Kidney capillary endothelial cell (primary cell): ENCODE measurements around the gene KCND3.

Source experiments
- DNase-seq: peaks from one replicate; pipeline ENCODE4 v3.0.0-alpha.2; 2018; ENCODE audit warnings: low spot score

Gene KCND3

GRCh38 chr1:111778066-111778465 lies 211.4 kb downstream of the KCND3 start:
- DNase-seq: no peak

- DNase-seq: no peak
Measured at GRCh38 chr1:111777301-111777700, 212.2 kb downstream of the KCND3 start.

GRCh38 chr1:111776861-111777260 lies 212.6 kb downstream of the KCND3 start:
- no peak for DNase-seq

- no peak for DNase-seq
Measured at GRCh38 chr1:111776391-111776790, 213.1 kb downstream of the KCND3 start.

GRCh38 chr1:111775966-111776365 lies 213.5 kb downstream of the KCND3 start:
- no peak for DNase-seq

GRCh38 chr1:111770916-111771315 lies 218.6 kb downstream of the KCND3 start:
- DNase-seq: no peak

- peak; percentile 71 for DNase-seq
Measured at GRCh38 chr1:111769517-111770146, 219.8 kb downstream of the KCND3 start.

GRCh38 chr1:111768625-111769024 lies 220.8 kb downstream of the KCND3 start:
- DNase-seq: no peak

GRCh38 chr1:111768023-111768422 lies 221.4 kb downstream of the KCND3 start:
- DNase-seq: no peak

- no peak for DNase-seq
Measured at GRCh38 chr1:111762332-111762731, 227.1 kb downstream of the KCND3 start.

- DNase-seq: no peak
Measured at GRCh38 chr1:111761717-111762116, 227.8 kb downstream of the KCND3 start.

GRCh38 chr1:111758373-111758772 lies 231.1 kb downstream of the KCND3 start:
- DNase-seq: no peak

- DNase-seq: no peak
Measured at GRCh38 chr1:111756124-111756513, 233.3 kb downstream of the KCND3 start.

- peak; percentile 92 for DNase-seq
Measured at GRCh38 chr1:111755331-111756123, 233.9 kb downstream of the KCND3 start, which contains the start of gene DDX20. Gene DDX20 (plus strand): TSS chr1:111755901. CDS start chr1:111755925, 24 bp downstream.

GRCh38 chr1:111754984-111755330 lies 234.5 kb downstream of the KCND3 start:
- DNase-seq: peak; percentile 62

GRCh38 chr1:111751906-111752575 lies 237.4 kb downstream of the KCND3 start:
- DNase-seq: no peak

GRCh38 chr1:111750856-111751255 lies 238.6 kb downstream of the KCND3 start:
- no peak for DNase-seq

- DNase-seq: no peak
Measured at GRCh38 chr1:111749628-111750027, 239.8 kb downstream of the KCND3 start.

- DNase-seq: no peak
Measured at GRCh38 chr1:111747947-111748346, 241.5 kb downstream of the KCND3 start.

GRCh38 chr1:111747282-111747734 lies 242.2 kb downstream of the KCND3 start:
- DNase-seq: peak; percentile 67

GRCh38 chr1:111746614-111746999 lies 242.9 kb downstream of the KCND3 start:
- no peak for DNase-seq

GRCh38 chr1:111745675-111746613 lies 243.5 kb downstream of the KCND3 start:
- DNase-seq: no peak
